GM19452 (cell line): ENCODE data around the gene EDC3.

Experiments used
- ATAC-seq: cut with Tn5 transposase; IDR thresholded peaks from one replicate; pipeline ENCODE4 v1.9.1; 2021; ENCODE audit not compliant: unreplicated experiment

The EDC3 gene

DNA sequence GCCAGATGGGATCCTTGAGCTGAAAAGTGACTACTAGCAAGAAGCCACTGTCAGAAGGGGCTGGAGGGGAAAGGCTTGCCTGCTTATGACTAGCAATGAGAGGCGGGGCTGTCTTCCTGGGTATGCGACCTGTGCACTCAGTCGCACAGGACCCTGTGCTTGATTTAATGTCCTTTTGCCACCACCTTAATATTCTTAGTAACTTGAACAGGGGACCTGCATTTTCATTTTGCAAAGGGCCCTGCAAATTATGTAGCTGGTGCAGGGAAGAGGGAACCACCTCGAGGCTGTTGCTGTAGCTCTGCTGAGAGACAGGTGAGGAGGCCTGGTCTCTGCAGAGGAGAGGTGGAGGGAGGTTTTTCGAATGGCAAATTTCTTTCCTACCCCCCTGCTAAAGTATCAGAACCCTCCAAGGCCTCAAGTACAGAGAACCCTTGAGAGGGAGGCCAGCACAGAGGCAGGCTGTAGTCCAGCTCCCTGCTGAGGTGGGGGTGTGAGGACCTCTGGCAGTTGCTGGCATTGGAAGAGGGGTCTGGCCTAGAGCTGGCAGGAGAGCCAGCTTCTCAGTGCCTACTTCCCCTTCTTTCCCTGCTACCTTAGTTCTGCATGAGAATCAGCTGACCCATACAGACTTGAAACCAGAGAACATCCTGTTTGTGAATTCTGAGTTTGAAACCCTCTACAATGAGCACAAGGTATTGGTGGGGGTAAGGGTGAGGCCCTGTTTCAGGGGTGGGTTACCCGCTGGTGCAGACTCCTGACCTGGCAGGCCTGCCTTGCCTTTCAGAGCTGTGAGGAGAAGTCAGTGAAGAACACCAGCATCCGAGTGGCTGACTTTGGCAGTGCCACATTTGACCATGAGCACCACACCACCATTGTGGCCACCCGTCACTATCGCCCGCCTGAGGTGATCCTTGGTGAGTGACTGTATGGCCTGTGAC lies 68.8 kb downstream of the EDC3 start:
- ATAC-seq = no peak

DNA sequence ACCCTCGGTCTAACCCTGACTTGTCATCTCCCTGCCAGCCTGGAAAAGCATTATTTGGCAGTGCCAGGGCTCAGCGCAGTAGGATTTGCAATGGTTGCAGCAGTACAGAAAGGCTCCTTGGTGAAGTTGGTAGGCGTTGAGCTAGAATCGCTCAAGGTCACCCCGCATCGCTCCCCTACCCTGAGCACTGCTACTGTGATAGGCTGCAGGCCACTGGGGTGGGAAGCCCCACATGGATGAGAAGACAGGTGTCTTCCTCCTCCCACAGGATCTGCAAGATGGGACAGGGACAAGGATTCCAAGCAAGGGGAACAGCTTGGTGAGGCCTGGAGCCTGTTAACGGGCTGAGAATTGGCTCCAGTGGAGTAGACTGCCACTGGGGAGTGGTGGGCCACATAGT lies 69.5 kb downstream of the EDC3 start:
- ATAC-seq = no peak

DNA sequence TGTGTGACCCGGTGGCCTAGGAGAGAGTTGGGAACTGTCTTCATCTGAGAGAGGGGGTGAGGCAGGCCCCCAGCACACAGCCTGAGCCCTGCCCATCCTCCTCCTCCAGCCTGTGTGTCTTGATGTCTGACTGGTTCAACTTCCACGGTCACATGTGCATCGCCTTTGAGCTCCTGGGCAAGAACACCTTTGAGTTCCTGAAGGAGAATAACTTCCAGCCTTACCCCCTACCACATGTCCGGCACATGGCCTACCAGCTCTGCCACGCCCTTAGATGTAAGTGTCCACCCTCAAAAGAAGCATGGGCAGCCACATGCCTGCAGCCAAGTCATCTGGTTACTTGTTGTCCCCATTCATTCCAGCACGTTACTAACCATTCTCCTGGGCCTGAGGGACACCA lies 70.1 kb downstream of the EDC3 start:
- ATAC-seq = no peak

DNA sequence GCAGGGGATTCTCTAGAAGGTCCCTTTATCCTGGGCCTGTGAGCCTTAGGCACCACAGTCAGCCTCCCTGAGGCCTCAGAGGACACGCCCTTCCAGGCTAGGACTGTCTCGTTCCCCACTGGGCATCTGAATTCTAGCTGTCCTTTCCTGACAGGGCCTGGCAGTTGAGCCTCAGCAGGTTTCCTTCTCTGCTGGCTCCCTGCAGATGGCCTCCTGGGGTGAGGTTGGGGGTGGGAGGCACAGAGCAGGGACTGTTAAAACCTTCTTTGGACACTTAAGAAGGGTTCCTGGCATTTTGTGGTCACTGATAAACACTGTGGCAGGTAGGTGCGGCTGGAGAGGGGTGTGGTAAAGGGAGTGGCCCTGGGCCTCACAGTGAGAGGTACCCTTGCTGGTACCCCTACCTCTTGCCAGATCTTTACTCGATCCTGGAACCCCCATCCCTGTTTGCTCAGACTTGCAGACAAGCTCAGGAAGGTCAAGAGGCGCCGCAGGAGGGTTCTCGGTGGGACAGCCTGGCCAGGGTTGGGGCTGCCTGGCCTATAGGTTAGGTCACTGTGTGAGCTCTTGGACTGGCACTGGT lies 71.7 kb downstream of the EDC3 start:
- ATAC-seq = no peak

DNA sequence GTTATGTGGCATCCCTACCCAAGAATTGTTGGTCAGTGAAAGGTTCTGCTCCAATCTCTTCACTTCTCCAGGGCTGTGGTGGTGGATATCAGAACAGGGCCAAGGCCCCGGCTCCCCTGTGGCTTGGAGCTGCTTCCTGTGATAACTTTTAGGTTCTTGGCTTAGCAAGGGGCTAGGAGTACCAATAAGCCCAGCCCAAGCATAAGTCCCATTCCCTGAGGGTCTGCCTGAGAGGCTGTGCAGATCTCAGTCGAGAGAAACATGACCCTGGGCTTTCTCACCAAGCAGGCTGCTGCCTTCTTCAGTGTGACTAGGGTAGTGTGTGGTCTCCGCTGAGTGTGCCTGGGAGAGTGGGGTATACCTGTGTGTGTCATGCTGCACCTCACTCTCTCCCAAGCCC lies 73.1 kb downstream of the EDC3 start:
- ATAC-seq = no peak

DNA sequence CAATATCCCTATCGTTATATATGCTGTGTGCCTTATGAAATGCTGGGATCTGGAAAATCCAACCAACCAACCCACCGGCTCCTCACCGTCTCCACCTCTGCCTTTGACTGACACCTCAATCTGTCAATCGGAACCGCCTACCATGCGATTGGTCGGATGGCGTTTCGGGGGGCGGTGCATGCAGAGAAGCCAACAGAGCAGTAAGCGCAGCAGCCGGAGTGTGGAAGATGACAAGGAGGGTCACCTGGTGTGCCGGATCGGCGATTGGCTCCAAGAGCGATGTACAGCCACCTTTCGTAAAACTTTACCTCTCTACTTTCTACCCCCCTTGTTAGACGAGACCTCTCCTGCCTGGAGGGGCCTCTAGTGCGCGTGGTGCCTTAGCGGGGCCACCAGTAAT lies 73.9 kb downstream of the EDC3 start:
- no peak for ATAC-seq

DNA sequence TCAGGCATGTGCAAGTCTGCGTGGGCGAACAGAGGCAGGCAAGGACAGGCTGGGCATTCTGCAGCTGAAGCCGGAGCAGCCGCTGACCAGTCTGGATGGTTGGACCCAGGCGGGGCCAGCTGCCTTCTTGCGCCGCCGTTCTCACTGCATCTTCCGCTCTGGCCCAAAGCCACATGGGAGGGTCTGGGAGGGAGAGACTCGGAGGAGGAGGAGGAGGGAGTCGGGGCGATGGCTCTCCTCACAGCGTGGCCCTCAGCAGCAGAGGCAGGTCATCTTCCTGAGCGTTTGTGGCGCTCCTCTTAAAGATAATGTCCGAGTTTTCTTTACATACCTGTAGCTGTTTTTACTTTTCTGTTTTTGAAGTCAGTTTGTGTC lies 74.3 kb downstream of the EDC3 start:
- ATAC-seq = no peak

DNA sequence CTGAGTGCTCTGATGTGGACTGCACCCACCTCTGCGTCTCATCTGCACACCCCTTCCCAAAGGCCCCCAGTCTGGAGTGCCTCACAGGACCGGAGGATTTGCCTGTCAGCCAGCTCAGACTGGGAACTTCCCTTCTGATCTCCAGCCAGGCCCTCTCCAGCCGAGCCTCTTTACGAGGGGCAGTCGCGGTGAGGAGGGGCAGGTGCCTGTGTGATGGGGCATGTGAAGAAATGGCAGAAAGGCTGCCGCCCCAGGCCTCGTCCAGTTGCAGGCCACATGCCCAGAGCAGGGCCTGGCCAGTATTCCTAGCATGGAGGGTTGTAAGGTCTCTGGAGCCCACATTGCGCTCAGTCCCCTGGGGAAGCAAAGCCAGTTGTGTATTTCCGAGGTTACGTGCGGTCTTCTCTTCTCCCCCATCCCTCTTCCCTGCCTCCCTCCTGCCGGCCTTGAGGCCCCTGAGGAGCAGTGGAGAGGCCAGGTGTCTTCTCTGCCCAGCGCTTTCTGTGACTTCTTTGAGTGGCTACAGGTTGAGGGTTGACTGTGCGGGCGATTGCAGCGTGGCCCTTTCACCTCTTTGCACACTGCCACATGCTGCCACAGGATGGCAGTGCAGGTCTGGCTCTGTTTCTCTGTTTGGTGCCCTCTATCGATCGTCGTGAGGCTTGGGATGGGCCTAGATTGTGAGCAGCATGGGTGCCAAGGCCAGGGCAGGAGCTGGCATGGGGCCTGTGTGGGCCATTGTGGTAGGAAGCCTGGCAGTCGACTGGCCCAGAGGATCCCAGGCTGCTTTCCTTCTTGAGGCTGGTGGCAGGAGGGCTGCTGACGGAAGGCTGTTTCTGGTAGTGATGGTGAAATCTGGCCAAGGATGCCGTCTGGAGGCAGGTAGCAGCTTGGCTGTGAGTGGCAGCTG lies 74.9 kb downstream of the EDC3 start:
- no peak for ATAC-seq

DNA sequence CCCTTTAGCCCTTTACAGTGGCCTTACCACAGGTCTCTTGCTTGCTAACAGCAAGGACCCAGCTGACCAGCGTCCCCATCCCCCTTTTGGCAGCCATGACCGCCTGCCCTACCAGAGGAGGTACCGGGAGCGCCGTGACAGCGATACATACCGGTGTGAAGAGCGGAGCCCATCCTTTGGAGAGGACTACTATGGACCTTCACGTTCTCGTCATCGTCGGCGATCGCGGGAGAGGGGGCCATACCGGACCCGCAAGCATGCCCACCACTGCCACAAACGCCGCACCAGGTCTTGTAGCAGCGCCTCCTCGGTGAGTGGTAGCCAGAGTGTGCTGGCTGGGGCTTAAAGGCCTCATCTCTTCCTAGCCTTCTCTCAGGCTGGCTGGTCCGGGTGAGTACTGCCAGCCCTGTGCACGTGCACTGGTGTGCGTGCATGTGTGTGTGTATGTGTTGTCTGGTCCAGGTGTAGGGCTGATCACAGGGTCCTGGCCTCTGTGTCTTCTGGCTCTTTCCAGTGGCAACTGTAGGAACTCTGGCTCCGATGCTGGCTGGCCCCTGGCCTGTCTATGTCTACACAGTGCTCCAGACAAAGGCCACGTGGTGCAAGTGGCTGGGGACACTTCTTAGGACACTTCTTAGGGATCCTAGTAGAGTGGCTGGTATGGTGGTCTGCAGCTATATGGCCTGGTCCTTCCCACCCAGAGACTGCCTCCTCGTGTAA lies 75.7 kb downstream of the EDC3 start:
- no peak for ATAC-seq

DNA sequence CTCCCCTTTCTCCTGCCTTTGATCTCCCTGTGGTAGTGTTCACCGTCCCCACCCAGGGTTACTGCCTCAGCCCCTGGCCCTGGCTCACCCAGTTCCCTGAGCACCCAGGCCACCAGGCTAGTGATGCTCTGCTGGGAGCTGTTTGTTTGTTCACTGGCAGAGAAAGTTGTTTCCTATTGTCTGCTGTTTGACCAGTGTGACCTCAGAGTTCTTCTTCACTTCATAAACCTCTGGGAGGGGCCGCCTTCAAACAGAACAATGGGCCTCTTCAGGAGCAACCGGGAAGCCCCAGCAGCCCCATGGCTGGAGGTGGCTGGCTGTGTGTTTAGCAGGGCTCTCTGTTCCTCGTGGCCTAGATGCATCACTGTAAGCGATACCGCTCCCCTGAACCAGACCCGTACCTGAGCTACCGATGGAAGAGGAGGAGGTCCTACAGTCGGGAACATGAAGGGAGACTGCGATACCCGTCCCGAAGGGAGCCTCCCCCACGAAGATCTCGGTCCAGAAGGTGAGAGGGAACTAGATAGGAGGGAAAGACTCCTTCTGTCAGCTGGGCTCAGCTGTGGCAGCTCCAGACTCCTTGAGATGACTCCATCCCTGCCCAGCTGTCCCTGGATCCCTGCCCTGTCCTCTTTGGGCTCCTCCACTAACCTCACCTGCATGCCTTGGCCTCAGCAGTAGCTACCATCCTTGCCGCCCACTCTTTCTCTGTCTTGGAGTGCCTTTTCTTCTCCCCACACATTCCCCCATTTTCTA lies 76.8 kb downstream of the EDC3 start:
- no peak for ATAC-seq

DNA sequence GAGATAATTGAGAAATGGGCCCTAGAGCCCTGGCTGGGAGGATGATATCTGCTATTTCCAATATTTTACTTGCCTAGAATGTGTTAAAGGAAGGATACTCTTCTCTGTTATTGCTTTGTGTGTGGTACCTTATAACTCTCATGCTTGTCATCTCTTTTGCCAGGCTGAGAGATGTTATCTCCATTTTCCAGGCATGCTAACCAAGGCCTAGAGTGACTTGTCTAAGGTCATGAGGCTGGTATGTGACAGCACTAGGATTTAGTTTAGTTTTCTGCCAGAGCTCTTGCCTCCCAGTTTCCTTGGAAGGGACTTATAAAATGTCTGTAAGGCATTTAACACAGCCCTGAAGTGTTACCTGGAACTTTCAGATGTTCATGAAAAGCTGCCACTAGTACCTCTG lies 78.8 kb downstream of the EDC3 start:
- ATAC-seq = no peak

DNA sequence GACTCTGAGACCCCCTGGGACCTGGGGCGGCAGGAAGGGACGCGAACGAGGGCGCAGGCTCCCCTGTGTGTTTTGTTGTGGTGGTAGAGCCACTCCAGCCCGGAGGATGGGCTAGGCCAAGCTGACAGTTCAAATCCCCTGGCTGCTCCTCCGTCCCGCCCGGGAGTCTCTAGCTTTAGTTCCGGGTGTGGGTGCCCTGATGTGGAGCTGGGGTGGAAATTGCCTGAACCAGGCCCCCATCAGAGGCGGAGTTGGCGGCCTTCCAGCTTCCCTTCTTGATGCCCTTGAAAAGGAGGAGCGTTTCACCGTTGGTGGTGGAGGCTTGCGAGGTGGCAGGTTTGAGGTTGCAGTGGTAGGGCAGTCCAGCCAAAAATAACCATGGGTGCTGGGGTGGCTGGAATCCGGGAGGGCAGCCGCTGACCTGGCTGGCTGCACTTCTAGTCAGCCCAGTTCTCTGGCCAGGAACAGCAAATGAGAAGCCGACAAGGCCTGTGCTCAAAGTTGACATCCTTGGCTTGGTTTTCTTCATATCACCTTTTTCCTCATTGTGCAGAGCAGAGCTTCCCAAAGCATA lies 79.4 kb downstream of the EDC3 start:
- no peak for ATAC-seq

DNA sequence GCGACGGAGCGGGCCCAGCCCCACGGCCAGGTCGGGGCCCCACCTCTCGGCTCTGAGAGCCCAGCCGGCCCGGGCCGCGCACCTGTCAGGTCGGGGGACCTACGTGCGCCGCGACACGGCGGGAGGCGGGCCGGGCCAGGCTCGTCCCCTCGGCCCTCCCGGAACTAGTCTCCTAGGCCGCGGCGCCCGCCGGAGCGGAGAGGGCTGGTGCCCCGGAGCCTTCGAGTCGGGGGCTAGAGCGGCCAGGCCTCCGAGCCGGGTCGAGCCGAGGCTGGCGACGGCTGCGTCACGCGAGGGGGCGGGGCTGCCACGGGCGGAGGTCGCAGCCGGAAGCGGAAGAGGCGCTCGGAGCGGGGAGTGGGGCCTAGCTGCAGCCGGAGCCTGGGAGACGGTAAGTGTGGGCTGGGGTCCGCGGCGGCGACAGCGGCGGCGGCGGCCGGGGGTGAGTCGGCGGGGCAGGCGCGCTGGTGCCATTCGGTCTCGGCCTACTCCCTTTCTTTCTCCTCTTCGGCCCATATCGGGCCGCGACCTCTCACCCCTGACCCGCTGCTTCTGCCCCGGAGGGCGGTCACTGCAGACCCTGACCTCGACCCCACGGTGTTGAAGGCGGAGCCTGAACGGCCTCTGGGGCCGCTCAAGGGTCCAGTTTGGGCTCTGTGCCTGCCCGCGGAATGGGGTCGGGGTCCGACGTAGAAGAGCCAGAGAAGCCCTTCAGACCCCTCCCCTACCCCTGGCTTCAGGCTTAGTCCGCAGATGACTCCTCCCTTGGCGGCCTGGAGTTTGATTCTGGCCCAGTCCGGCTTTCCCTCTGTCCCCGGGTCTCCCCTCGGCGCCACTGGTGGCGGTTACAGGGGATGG lies 80.1 kb downstream of the EDC3 start, which contains the start of gene CLK3:
Gene CLK3, plus strand, starts transcription at position 329 of the 858 bp plus-strand sequence. CDS start 3,361 bp downstream, outside the sequence.
- peak; percentile 72 for ATAC-seq

DNA sequence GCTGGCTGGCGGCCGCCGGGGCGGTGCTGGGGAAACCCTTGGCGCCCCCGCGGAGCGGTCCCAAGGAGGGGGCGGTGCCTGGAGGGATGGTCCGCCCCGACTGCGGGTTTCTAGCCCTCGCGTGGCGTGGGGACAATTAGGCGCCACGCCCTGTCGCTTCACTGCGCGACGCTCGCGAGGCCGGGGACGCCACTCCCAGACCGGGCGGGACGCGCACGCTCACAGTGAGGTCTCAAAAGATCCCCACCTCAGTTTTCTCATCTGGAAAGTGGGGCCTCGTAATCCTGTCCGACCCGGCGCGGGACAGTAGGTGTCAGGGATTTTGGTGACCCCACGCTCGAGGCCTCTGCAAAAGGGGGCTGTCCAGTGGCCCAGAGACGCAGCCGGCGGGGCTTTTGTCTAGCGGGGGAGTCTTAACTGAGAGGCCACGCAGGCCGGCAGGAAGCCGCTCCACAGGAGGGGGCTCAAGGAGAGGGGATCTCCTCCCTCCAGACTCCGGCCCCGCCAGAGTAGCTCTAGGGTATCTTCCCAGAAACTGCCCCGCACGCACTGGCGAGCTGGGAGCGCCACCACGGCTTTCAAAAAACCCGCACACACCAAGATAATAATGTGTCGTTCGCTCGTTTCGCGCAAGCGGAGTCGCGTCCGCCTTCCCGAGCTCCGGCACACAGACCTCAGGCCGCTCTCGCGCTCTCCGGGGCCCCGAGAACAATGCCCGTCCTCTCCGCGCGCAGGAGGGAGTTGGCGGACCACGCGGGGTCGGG lies 80.9 kb downstream of the EDC3 start:
- ATAC-seq = peak; percentile 47

DNA sequence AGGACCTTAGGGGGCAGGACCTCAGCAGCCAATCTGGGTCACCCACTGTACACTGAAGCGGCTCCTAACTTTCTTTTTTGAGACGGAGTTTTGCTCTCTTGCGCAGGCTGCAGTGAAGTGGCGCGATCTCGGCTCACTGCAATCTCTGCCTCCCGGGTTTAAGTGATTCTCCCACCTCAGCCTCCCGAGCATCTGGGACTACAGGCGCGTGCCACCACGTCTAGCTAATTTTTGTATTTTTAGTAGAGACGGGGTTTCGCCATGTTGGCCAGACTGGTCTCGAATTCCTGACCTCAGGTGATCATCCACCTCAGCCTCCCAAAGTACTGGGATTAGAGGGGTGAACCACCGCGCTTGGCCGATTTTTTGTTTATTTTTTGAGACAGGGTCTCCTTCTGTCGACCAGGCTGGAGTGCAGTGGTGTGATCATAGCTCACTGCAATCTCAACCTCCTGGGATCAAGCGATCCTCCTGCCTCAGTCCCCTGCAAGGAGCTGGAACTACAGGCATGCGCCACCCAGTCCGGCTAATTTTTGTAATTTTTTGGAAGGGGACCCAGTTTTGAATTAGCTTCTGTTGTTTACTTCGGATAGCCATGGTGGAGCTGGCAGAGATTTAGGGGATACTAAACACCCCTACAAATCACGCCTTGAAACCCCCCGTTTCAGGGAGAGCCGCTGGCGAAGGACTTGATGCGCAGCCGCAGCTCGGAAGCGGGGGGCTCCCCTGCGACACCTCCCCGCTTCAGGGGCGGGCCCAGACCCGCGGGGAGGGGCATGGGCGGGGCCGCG lies 81.7 kb downstream of the EDC3 start:
- no peak for ATAC-seq

DNA sequence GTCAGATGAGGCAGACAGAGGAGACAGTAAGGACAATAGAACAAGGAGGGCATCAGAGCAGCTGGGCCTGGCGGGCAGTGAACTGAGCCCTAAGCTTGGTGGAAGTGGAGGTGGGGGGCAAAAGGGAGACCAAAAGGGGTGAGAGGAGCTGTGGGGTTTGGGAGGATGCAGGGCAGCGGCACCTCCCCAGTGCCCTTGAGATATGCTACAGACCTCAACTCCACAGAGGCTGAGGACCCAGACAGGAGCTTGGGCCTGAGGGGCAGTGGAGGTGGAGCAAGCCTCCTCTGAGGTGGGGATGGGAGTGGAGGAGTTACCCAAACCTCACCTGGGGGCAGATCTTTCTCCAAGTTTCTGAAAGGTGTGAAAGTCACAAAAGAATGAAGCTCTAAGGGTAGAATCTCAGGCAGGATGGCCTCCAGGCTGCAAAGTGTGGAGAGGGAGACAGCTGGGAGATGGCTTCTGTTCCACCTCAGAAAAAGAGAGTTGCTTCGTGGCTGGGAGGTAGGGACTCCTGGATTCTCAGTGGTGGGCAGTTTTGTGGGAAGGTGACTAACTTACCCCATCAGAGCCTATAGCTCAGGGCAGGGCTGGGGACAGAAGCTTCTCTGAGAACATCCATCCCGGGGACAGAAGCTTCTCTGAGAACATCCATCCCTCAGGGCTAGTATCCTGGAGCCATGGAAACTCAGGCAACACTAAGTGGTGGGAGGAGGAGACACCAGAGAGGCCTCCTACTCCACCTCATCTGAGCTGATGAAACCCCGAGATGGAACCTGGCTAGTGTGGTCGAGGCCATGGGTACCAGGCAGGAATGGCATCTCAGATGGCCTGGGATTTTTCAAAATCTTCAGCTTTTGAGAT lies 82.5 kb downstream of the EDC3 start:
- ATAC-seq = no peak
